ENCODE results near the gene KRTAP5-6.

KRTAP5-6 gene

DNA sequence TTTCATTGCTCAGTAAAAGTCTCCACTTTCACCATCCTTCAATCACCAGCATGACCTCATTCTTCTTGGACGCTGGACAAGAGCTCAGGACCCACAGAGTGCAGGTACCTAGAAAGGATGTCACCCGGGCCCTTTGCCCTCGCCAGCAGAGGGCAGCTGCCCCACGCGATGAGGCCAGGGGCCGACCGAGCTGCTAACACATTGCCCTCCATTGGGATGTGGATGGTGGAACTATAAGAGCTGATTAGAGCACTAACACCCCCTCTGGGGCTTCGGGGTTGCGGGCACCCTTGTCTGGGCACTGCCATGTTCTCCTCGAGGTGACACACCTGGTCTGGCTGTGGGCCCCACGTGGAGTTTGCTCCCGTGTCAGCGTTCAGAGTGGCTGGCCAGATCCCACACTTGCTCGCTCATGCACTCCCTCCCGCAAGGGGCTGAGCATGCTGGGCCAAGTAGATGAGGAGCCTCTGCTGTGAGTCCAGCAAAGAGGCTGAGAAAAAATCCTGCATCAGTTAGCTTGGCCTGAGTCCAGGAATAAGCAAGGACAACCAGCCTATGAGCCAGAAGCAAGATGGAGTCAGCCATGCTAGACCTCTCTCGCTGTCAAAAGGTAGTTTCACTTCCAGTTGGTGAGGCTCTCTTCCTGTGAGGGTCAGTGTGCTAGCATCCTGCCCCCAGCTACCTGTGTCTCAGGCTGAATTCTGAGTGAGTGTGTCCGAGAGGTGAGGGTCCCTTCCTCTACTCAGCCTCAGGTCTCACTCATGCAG lies 9.8 kb downstream of the KRTAP5-6 start:
- Histone ChIP-seq H3K4me3 (no peak overlapping the region), H3K9me3 (peaks cover 0 to 6% (median 3%) of the 10 kb centered on the region in 3 donors), H3K27me3 (no peaks in the 10 kb centered on the region), H3K4me1 (peaks cover 0 to 13% (median 7%) of the 10 kb centered on the region in 4 donors), H3K36me3 (no peaks in the 10 kb centered on the region), H3K27ac (no peak overlapping the region)
- intact Hi-C loops (cut with DNase I; ENCODE audit: low total_unique reads), result no loop called here
- no peak for DNase-seq
- TF ChIP-seq, protein P1, sequence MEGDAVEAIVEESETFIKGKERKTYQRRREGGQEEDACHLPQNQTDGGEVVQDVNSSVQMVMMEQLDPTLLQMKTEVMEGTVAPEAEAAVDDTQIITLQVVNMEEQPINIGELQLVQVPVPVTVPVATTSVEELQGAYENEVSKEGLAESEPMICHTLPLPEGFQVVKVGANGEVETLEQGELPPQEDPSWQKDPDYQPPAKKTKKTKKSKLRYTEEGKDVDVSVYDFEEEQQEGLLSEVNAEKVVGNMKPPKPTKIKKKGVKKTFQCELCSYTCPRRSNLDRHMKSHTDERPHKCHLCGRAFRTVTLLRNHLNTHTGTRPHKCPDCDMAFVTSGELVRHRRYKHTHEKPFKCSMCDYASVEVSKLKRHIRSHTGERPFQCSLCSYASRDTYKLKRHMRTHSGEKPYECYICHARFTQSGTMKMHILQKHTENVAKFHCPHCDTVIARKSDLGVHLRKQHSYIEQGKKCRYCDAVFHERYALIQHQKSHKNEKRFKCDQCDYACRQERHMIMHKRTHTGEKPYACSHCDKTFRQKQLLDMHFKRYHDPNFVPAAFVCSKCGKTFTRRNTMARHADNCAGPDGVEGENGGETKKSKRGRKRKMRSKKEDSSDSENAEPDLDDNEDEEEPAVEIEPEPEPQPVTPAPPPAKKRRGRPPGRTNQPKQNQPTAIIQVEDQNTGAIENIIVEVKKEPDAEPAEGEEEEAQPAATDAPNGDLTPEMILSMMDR (IDR thresholded peaks at IDR 0.05), result peak in 1 of 2 experiments; percentile 9

DNA sequence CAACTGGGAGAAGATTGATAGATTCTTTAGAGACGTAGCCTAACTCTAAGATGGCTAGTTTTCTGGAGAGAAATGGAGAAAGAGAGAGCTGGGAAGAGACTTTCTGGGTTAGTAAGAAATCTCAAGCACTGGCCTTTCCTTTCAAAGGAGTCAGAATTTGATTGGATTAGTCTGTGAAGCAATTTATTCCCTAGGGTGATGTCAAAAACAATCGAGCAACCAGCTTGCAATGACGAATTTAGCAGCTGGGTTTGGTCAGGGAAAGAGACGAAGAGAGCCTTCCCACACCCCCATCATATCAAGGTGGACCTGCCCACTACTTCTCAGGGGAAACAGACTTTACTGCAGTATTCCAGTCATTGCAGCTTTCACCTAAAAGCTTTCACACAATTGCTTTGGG lies 10.8 kb downstream of the KRTAP5-6 start:
- Histone ChIP-seq H3K36me3 (no peaks in the 10 kb centered on the region), H3K4me1 (peaks cover 0 to 13% (median 7%) of the 10 kb centered on the region in 4 donors), H3K4me3 (no peak overlapping the region), H3K27ac (no peak overlapping the region), H3K9me3 (peaks cover 0 to 6% (median 3%) of the 10 kb centered on the region in 3 donors), H3K27me3 (no peaks in the 10 kb centered on the region)
- TF ChIP-seq, protein P1 (IDR thresholded peaks at IDR 0.05), result no peak
- intact Hi-C loops (cut with DNase I; ENCODE audit: low total_unique reads), result no loop called here
- DNase-seq, result no peak

DNA sequence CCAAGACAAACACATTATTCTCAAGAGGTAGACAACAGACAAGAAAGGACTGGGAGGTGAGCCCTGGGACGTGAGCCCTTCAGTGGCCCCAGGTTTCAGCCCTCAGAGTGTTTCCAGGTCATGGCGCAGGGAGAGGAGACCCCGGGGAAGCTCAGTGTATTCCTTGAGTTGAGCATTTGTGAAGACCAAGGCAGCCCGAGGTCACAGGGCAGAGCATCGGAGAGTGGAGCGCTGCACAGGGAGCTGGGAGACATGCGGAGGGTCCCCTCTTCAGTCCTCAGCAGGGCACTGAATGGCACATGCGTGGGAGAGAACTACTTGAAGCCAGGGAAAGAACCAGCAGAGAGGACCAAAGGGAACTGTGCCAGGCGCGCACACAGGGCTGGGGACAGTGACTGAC lies 11.7 kb downstream of the KRTAP5-6 start:
- H3K4me1 ChIP-seq, result peaks cover 0 to 13% (median 7%) of the 10 kb centered on the region in 4 donors
- H3K9me3 ChIP-seq, result peaks cover 0 to 6% (median 3%) of the 10 kb centered on the region in 3 donors
- H3K4me3 ChIP-seq, result no peak overlapping the region
- intact Hi-C loops (cut with DNase I; ENCODE audit: low total_unique reads), result no loop called here
- peak in 1 of 2 donors; percentile 38 for DNase-seq
- no peaks in the 10 kb centered on the region for H3K36me3 ChIP-seq
- TF ChIP-seq, protein P1 (IDR thresholded peaks at IDR 0.05), result no peak
- H3K27ac ChIP-seq, result no peak overlapping the region
- no peaks in the 10 kb centered on the region for H3K27me3 ChIP-seq

DNA sequence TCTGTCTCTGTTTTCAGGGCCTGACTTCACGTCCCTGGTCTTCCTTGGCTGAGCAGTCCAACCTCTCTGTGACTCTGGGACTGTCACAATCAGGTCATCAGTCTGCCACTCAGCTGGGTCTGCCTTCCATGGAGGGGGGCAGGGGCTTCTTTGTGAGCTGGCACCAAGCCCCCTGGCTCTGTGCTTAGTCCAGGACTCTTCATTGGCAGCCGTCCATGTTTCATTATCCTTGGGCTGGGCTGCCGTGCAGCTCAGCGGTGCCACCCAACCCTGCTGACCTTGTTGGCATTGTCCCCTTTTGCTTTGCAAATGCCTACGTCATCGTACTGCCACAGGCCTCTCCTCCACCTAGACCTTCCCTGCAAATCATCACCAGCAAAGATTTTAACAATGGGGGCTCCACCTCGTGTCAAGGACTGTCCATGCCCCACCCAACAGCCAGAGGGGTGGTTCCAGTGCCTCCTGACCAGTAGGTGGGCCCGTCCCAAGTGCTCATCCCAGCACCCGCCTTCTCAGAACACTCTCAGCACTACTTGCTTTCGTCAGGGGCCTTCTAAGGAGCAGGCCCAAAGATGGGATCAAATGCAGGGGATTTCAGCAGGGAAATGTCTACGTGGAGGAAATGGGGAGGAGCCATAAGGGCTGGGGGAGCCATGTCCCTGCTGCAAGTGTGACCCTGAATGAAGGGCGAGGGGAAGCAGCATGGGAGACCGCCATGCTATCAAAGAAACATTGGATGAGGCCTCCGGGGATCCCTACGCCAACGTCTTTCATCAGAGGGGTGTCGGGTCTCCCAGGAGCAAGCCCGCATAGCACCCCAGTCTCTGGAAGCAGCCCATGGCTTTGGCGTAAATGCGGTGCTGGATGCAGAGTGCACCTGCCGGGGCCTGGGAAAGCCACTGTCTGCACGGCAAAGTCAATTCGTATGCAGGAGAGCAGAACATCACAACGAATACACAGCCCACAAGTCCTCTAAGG lies 18.2 kb downstream of the KRTAP5-6 start:
- intact Hi-C loops (cut with DNase I; ENCODE audit: low total_unique reads), result no loop called here
- Histone ChIP-seq H3K9me3 (peaks cover 0 to 6% (median 3%) of the 10 kb centered on the region in 3 donors), H3K27ac (no peak overlapping the region), H3K4me1 (peaks cover 0 to 22% (median 11%) of the 10 kb centered on the region in 4 donors), H3K36me3 (no peaks in the 10 kb centered on the region), H3K27me3 (no peaks in the 10 kb centered on the region), H3K4me3 (no peak overlapping the region)
- TF ChIP-seq, protein P1 (IDR thresholded peaks at IDR 0.05), result no peak
- peak in 1 of 2 donors; percentile 48 for DNase-seq

DNA sequence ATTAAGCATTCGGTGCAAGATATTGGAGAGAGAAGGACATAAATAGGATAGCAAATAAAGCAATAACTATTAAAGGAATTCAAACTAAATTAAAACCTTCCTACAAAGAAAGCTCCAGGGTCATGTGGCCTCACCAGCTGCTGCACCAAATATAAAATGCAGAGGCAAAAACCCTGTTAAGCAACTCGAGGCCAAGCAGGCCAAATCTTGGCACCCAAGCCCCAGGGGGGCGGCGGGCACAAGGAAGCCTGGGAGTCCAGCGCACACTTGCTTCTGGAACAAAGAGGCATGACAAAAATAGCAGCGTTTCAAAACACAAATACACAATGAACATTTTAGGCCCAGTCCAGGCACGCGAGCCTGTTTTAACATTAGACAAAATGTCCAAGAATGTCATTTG lies 20.8 kb downstream of the KRTAP5-6 start:
- H3K27me3 ChIP-seq, result peaks cover 0 to 4% of the 10 kb centered on the region in 2 donors
- no peak overlapping the region for H3K4me3 ChIP-seq
- H3K9me3 ChIP-seq, result no peaks in the 10 kb centered on the region
- intact Hi-C loops (cut with DNase I; ENCODE audit: low total_unique reads), result no loop called here
- TF ChIP-seq, protein P1 (IDR thresholded peaks at IDR 0.05), result no peak
- H3K36me3 ChIP-seq, result no peaks in the 10 kb centered on the region
- H3K27ac ChIP-seq, result peak overlapping the region in 1 of 2 donors; percentile 19
- peak; percentile 40 to 90 for DNase-seq
- peaks cover 0 to 22% (median 11%) of the 10 kb centered on the region in 4 donors for H3K4me1 ChIP-seq
